ENCODE results near the gene C1orf226.

The C1orf226 gene

DNA sequence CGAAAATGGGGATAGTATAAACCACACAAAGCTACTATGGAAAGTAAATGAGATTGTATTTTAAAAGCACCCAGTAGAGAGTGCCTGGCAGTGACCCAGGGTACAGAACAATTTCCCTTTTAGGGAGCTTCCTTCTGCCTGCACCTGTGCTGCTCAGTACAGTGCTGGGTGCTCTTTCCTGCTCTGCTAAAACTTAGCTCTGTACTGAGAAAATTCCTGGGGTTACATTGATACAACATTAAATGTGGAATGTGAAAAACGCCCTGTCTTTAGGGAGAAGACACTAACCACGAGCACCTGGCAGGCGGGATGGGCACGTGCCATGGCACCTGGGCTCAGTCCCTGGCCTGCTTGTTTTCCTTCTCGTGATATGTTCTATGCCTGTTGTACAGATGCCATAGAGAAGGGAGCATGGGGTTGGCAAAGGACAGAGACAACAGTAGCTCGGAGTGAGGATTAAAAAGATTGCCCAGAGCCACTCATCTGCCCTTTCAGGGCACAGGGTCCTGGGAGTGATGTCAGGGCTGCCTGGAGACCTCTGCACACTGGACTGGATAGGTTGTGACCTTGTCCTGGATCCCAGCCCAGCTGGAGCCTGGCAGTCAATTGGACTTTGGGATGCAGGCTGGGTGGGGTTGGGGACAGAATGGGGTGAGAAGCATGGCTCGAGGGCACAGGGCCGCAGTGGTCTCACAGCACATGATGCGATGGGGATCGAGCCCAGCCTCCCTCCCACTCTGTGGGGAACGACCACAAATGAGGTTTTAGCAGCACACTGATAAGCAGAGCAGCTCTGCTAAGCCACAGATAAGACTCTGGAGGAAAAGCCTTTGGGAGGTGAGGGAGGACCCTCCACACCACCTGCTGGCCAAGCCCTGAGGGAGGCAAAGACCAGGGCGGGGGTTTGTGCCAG lies 9.1 kb upstream of the C1orf226 start:
- no peak overlapping the region for H3K4me3 Mint-ChIP-seq
- H3K27me3 Mint-ChIP-seq, result no peaks in the 10 kb centered on the region
- H3K27ac Mint-ChIP-seq, result no peak overlapping the region
- no peaks in the 10 kb centered on the region for H3K9me3 Mint-ChIP-seq (ENCODE audit: low read depth)
- H3K4me1 Mint-ChIP-seq (ENCODE audit: low read depth), result no peaks in the 10 kb centered on the region
- H3K36me3 Mint-ChIP-seq, result no peaks in the 10 kb centered on the region

DNA sequence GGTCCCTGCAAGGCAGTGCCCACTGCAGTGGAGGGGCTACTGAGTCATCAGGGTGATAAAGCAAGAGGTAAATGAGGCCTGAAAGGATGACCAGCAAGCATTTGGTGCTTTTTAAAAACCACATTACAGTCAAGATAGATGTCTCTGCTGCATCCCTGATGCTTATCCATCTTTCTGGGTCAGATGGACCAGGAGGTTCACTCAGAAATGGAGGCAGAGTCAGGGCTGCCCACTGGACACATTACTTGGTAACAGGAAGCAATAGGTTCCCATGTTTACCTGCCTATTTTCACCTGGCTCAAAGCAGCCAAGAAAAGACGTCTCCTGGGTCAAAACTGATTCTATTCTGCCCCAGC lies 8.5 kb upstream of the C1orf226 start:
- no peaks in the 10 kb centered on the region for H3K36me3 Mint-ChIP-seq
- H3K4me1 Mint-ChIP-seq (ENCODE audit: low read depth), result no peaks in the 10 kb centered on the region
- no peaks in the 10 kb centered on the region for H3K9me3 Mint-ChIP-seq (ENCODE audit: low read depth)
- H3K27ac Mint-ChIP-seq, result no peak overlapping the region
- H3K27me3 Mint-ChIP-seq, result no peaks in the 10 kb centered on the region
- no peak overlapping the region for H3K4me3 Mint-ChIP-seq

DNA sequence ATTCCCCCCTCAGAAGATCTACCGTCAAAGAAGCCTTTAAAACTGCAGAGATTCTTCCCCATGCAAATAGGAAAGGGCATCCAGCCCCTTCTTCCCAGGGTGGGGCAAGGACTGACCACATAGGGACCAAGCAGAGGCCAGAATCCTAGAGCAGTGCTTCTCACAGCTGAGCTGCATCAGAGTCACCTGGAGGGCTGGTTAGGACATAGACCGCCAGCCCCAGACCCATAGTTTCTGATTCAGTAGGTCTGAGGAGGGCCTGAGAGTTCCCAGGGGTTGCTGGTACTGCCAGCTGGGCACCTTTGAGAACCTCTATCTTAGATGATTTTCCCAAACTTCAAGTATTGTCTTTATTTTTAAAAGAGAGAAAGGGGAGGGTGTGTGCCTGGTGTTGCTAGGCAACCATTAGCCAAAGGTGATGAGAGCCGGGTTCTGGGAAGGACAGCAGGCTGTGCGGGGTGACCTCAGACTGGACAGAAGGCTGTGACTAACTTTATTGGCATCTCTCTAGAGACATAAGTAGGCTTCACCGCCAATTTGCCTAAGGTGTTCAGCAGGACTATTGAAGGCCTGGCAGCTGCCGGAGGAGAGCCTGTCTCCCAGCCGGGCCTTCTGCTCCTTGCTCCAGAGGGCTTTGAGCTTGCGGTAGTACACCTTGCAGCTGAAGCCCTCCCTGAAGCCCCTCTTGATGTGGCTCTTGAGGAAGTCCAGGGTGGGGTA lies 7.8 kb upstream of the C1orf226 start:
- no peaks in the 10 kb centered on the region for H3K27me3 Mint-ChIP-seq
- no peaks in the 10 kb centered on the region for H3K36me3 Mint-ChIP-seq
- no peaks in the 10 kb centered on the region for H3K9me3 Mint-ChIP-seq (ENCODE audit: low read depth)
- no peak overlapping the region for H3K27ac Mint-ChIP-seq
- no peak overlapping the region for H3K4me3 Mint-ChIP-seq
- H3K4me1 Mint-ChIP-seq (ENCODE audit: low read depth), result no peaks in the 10 kb centered on the region

GRCh38 chr1:162374406-162374805 lies 7.1 kb upstream of the C1orf226 start:
- Mint-ChIP-seq H3K9me3 (ENCODE audit: low read depth) (no peaks in the 10 kb centered on the region), H3K4me3 (no peak overlapping the region), H3K27ac (no peak overlapping the region), H3K36me3 (no peaks in the 10 kb centered on the region), H3K4me1 (ENCODE audit: low read depth) (no peaks in the 10 kb centered on the region), H3K27me3 (no peaks in the 10 kb centered on the region)

GRCh38 chr1:162375463-162375862 lies 6.1 kb upstream of the C1orf226 start:
- no peak overlapping the region for H3K4me3 Mint-ChIP-seq
- H3K4me1 Mint-ChIP-seq (ENCODE audit: low read depth), result no peaks in the 10 kb centered on the region
- no peak overlapping the region for H3K27ac Mint-ChIP-seq
- no peaks in the 10 kb centered on the region for H3K9me3 Mint-ChIP-seq (ENCODE audit: low read depth)
- H3K27me3 Mint-ChIP-seq, result no peaks in the 10 kb centered on the region
- H3K36me3 Mint-ChIP-seq, result no peaks in the 10 kb centered on the region

GRCh38 chr1:162376691-162377090 lies 4.8 kb upstream of the C1orf226 start, which contains the start of gene SPATA46:
Gene SPATA46, minus strand, starts transcription at chr1:162376854. Its CDS starts 64 bp downstream, at chr1:162376790.
- Mint-ChIP-seq H3K36me3 (no peaks in the 10 kb centered on the region), H3K9me3 (ENCODE audit: low read depth) (no peaks in the 10 kb centered on the region), H3K27ac (no peak within 1 kb of the TSS), H3K4me3 (no peak within 1 kb of the TSS), H3K27me3 (no peaks in the 10 kb centered on the region), H3K4me1 (ENCODE audit: low read depth) (no peaks in the 10 kb centered on the region)

DNA sequence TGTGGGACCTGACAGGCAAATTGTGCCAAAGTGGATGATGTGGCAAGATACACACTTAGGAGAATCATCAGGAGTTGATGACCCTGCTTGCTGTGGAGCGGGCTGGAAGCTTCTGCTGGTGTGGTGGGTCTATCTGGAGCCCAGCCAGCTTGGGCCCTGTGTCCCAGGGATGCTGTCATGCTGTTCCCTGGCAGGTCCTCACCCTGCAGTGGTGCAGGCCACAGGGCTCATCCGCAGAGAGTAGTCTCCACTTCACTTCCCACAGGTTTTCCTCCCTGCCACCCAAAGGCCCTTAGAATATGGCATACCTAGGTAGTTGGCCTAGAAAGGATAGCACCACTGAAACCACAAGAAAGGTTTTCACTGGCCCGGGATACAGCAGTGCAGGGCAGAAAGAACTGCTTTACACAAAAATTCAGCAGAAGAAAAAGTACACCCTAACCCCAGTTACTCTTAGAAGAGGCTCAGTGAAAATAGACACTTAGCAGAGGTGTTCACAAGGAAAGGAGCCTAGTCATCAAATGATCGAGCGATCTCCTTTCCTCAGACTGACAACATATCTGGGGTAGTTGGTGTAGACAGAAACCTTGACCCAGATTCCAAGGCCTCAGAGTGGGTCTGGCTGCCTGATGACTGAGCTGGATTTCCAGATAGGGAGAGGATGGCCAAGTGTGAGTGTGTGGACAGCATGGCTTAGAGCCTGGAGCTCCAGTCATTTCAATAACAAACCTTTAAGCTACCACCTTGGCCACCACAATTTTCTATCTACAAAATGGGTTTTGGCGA lies 1.3 kb upstream of the C1orf226 start:
- no peaks in the 10 kb centered on the region for H3K27me3 Mint-ChIP-seq
- no peak overlapping the region for H3K27ac Mint-ChIP-seq

DNA sequence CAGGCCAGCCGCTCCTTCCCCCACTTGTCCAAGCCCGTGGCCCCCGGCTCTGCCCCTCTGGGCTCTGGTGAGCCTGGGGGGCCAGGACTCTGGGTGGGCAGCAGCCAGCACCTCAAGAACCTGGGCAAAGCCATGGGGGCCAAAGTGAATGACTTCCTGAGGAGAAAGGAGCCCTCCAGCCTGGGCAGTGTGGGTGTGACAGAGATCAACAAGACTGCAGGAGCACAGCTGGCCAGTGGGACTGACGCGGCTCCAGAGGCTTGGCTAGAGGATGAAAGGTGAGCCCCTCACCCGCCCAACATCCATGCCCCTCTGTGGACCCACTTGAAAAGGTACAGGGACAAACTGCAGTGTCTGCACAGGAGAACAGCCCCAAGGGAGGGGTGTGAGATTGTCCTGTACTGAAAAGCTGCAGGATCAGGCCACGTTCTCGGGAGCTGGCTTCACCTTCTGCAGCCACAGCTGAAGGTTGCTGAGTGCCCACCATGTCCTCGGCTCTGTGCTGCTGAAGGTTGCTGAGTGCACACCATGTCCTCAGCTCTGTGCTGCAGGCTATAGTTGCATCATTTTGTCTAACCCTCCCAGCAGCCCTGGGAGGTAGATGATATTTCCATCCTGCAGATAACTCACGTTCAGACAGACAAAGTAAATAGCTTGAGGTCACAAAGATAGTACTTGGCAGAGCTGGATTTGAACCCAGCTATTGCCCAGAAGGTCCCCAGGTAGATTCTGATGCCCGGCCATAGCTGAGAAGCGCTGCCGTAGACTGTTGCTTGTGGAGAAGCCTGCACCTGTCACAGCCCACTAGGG lies 618 bp downstream of the C1orf226 start:
- Mint-ChIP-seq H3K27ac (no peak overlapping the region), H3K36me3 (no peaks in the 10 kb centered on the region), H3K4me1 (ENCODE audit: low read depth) (no peaks in the 10 kb centered on the region), H3K4me3 (no peak overlapping the region), H3K9me3 (ENCODE audit: low read depth) (no peaks in the 10 kb centered on the region), H3K27me3 (no peaks in the 10 kb centered on the region)

More for the DNA sequence above, 1.3 kb upstream of the C1orf226 start:
- Mint-ChIP-seq H3K9me3 (ENCODE audit: low read depth) (no peaks in the 10 kb centered on the region), H3K4me1 (ENCODE audit: low read depth) (no peaks in the 10 kb centered on the region), H3K36me3 (no peaks in the 10 kb centered on the region), H3K4me3 (no peak overlapping the region)

DNA sequence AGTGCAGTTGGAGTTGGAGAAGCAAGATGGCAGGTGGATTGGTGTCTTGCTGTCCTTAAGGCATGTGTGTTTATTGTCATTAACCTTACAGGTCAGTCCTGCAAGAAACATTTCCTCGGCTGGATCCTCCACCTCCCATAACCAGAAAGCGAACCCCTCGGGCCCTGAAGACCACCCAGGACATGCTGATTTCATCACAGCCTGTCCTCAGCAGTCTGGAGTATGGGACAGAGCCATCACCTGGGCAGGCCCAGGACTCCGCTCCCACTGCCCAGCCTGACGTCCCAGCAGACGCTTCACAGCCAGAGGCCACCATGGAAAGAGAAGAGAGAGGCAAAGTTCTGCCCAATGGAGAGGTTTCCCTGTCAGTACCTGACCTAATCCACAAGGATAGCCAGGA lies 1.6 kb downstream of the C1orf226 start:
- H3K27ac Mint-ChIP-seq, result no peak overlapping the region
- no peaks in the 10 kb centered on the region for H3K27me3 Mint-ChIP-seq
- no peaks in the 10 kb centered on the region for H3K9me3 Mint-ChIP-seq (ENCODE audit: low read depth)
- H3K4me3 Mint-ChIP-seq, result no peak overlapping the region
- no peaks in the 10 kb centered on the region for H3K36me3 Mint-ChIP-seq
- H3K4me1 Mint-ChIP-seq (ENCODE audit: low read depth), result no peaks in the 10 kb centered on the region

- no peak overlapping the region for H3K4me3 Mint-ChIP-seq
- H3K9me3 Mint-ChIP-seq (ENCODE audit: low read depth), result no peaks in the 10 kb centered on the region
- H3K4me1 Mint-ChIP-seq (ENCODE audit: low read depth), result no peaks in the 10 kb centered on the region
- H3K27ac Mint-ChIP-seq, result no peak overlapping the region
- no peaks in the 10 kb centered on the region for H3K27me3 Mint-ChIP-seq
- no peaks in the 10 kb centered on the region for H3K36me3 Mint-ChIP-seq
These were observed 2.0 kb downstream of the C1orf226 start for GRCh38 chr1:162383516-162383915.

DNA sequence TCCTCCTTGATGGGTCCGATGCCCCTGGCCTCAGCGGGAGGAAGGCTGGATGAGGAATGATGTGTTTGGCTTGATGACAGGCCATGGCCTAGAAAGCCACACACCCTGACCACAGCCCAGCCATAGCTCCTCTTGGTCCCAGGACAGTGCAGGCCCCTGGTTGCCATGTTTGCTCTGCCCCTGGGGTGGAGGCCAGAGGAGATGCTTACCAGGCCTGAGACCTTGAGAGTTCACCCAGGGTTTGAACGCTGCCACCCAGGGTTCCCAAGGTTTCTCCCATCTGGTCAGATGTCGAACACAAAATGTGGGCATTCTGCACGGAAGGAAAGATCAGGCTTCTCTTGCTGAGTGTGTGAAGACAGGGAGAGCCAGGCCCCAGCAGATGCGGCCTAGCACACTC lies 2.6 kb downstream of the C1orf226 start:
- Mint-ChIP-seq H3K36me3 (no peaks in the 10 kb centered on the region), H3K4me3 (no peak overlapping the region), H3K27ac (no peak overlapping the region), H3K27me3 (no peaks in the 10 kb centered on the region), H3K4me1 (ENCODE audit: low read depth) (no peaks in the 10 kb centered on the region), H3K9me3 (ENCODE audit: low read depth) (no peaks in the 10 kb centered on the region)

- no peaks in the 10 kb centered on the region for H3K9me3 Mint-ChIP-seq (ENCODE audit: low read depth)
- H3K4me3 Mint-ChIP-seq, result no peak overlapping the region
- H3K27me3 Mint-ChIP-seq, result peaks cover 2% of the 10 kb centered on the region
- H3K4me1 Mint-ChIP-seq (ENCODE audit: low read depth), result no peaks in the 10 kb centered on the region
- no peaks in the 10 kb centered on the region for H3K36me3 Mint-ChIP-seq
- H3K27ac Mint-ChIP-seq, result no peak overlapping the region
These were observed 3.2 kb downstream of the C1orf226 start for GRCh38 chr1:162384601-162385279.

DNA sequence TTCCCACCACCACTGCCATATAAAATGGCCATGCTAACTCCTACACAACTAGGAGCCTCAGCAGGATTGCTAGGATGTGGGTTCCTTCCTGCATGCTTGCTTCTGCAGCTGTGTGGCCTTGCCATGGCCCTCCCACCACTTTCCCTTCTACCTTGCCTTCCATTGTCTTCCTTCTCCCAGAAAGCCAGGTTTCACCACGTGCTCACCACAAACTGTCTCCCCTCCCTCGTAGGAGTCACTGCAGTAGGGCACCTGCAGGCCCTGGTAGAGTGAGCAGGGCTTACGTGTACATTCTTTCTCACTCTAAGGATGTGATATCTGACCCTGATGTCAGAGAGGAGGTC lies 3.7 kb downstream of the C1orf226 start:
- no peaks in the 10 kb centered on the region for H3K9me3 Mint-ChIP-seq (ENCODE audit: low read depth)
- H3K4me3 Mint-ChIP-seq, result no peak overlapping the region
- H3K4me1 Mint-ChIP-seq (ENCODE audit: low read depth), result no peaks in the 10 kb centered on the region
- H3K27me3 Mint-ChIP-seq, result peaks cover 2% of the 10 kb centered on the region
- no peaks in the 10 kb centered on the region for H3K36me3 Mint-ChIP-seq
- H3K27ac Mint-ChIP-seq, result no peak overlapping the region

DNA sequence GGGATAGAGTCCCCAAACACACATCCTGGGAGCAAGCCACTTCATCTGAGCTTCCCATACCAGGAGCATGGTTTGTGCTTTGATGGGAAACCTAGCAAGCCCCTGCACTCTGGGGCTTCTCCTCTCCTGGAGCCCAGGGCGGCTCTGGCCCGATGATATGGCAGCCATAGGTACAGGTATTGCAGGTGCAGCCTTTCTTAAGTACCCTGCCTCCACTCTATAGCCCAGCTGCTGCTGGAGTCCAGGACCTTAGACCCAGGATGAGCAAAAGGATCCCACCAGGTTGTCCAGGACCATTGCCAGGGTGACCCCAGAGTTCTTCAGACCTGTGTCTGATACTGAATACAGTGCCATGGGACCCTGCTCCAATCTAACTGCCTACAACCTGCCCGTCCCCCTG lies 4.2 kb downstream of the C1orf226 start:
- H3K27ac Mint-ChIP-seq, result no peak overlapping the region
- H3K4me3 Mint-ChIP-seq, result no peak overlapping the region
- no peaks in the 10 kb centered on the region for H3K36me3 Mint-ChIP-seq
- peaks cover 5% of the 10 kb centered on the region for H3K27me3 Mint-ChIP-seq
- no peaks in the 10 kb centered on the region for H3K9me3 Mint-ChIP-seq (ENCODE audit: low read depth)
- no peaks in the 10 kb centered on the region for H3K4me1 Mint-ChIP-seq (ENCODE audit: low read depth)
